Measurements from ENCODE around the gene ZCCHC17. TPM values are rescaled to one million over a fixed set of nuclear protein-coding genes. Genes with fewer than 3 reads are reported as not detected.

ZCCHC17 gene
- total and polyA plus RNA-seq, 2 experiments from 2014 or later: 25.9 to 44.3 TPM

DNA sequence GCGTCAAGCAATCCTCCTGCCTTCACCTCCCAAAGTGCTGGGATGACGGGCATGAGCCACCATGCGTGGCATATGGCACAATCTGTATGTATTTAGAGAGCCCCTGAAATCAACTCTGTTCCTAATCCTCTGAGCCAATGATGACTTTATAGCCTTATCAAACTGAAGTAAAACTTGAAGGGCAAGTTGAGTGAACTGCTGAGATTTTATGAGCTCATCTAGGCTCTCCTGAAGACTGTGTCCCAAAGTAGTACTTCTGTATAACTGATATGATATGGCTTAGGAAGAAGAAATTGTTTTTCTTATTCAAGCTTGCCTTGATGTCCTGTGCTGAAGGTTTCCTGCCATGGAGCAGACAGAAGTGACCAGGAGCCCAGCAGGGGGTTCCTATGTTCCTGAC lies 33.4 kb upstream of the ZCCHC17 start:
- H3K9me2 ChIP-seq (replicated peaks; ENCODE audit: insufficient read depth): no peaks in the 10 kb centered on the region
- H3K4me2 ChIP-seq: no peak overlapping the region
- H3K27me3 ChIP-seq: no peaks in the 10 kb centered on the region
- H2AFZ ChIP-seq: no peak overlapping the region
- H4K20me1 ChIP-seq (ENCODE audit: insufficient read depth, poor library complexity, severe bottlenecking): no peaks in the 10 kb centered on the region
- no peak for DNase-seq (ENCODE audit: low spot score)
- no peak overlapping the region for H3K4me3 ChIP-seq
- TF ChIP-seq EZH2 (IDR thresholded peaks at IDR 0.05; ENCODE audit: borderline replicate concordance): no peak
- TF ChIP-seq CTCF (IDR thresholded peaks at IDR 0.05; ENCODE audit: poor library complexity): no peak
- TF ChIP-seq EZH2phosphoT487 (IDR thresholded peaks at IDR 0.05; ENCODE audit: low read depth, severe bottlenecking, unreplicated experiment): no peak
- H3K36me3 ChIP-seq (replicated peaks; ENCODE audit: insufficient read depth, low read depth): no peaks in the 10 kb centered on the region
- no peaks in the 10 kb centered on the region for H3K4me1 ChIP-seq (ENCODE audit: insufficient read depth)
- 98% methylated on average over 3 of the region's 3 CpGs for WGBS (ENCODE audit: low lambda C conversion rate, missing lambda C conversion rate)
- H3K27ac ChIP-seq: no peak overlapping the region
- no peaks in the 10 kb centered on the region for H3K79me2 ChIP-seq
- H3K9me3 ChIP-seq (ENCODE audit: low read depth): no peaks in the 10 kb centered on the region

DNA sequence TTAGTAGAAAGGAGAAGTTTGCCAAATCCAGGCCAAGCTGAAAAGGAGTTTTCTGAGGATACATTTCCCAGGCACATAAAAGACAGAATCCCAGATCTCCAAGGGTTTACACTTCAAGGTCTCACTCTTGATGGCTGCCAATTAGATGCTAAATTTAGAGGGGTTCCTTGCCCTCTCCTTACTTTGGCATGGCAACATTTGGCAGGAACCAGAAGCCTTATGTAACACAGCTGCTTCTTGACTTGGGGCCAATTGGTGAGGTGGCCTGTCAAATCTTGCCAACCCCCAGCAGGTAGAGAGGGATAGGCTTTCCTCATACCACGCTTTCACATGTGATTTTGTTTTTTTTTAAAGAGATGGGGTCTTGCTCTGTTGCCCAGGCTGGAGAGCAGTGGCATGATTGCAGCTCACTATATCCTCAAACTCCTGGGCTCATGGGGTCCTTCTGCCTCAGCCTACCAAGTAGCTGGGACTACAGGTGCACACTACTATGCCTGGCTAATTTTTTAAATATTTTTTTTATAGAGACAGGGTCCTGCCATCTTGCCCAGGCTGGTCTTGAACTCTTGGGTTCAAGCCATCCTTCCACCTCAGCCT lies 31.9 kb upstream of the ZCCHC17 start:
- H2AFZ ChIP-seq: no peak overlapping the region
- DNase-seq (ENCODE audit: low spot score): no peak
- WGBS (ENCODE audit: low lambda C conversion rate, missing lambda C conversion rate): 100% methylated on average over 1 of the region's 1 CpG
- TF ChIP-seq EZH2 (IDR thresholded peaks at IDR 0.05; ENCODE audit: borderline replicate concordance): no peak
- no peak for TF ChIP-seq CTCF (IDR thresholded peaks at IDR 0.05; ENCODE audit: poor library complexity)
- TF ChIP-seq EZH2phosphoT487 (IDR thresholded peaks at IDR 0.05; ENCODE audit: low read depth, severe bottlenecking, unreplicated experiment): no peak
- H3K4me2 ChIP-seq: no peak overlapping the region
- no peak overlapping the region for H3K4me3 ChIP-seq
- no peaks in the 10 kb centered on the region for H3K36me3 ChIP-seq (replicated peaks; ENCODE audit: insufficient read depth, low read depth)
- no peaks in the 10 kb centered on the region for H3K79me2 ChIP-seq
- H3K27ac ChIP-seq: no peak overlapping the region
- H3K9me3 ChIP-seq (ENCODE audit: low read depth): no peaks in the 10 kb centered on the region
- H3K4me1 ChIP-seq (ENCODE audit: insufficient read depth): no peaks in the 10 kb centered on the region
- H3K27me3 ChIP-seq: no peaks in the 10 kb centered on the region
- H3K9me2 ChIP-seq (replicated peaks; ENCODE audit: insufficient read depth): no peaks in the 10 kb centered on the region
- no peaks in the 10 kb centered on the region for H4K20me1 ChIP-seq (ENCODE audit: insufficient read depth, poor library complexity, severe bottlenecking)

- Histone ChIP-seq H4K20me1 (ENCODE audit: insufficient read depth, poor library complexity, severe bottlenecking) (no peaks in the 10 kb centered on the region), H3K79me2 (no peaks in the 10 kb centered on the region), H3K36me3 (replicated peaks; ENCODE audit: insufficient read depth, low read depth) (no peaks in the 10 kb centered on the region), H3K27ac (no peak overlapping the region), H3K9me3 (ENCODE audit: low read depth) (no peaks in the 10 kb centered on the region), H3K4me1 (ENCODE audit: insufficient read depth) (no peaks in the 10 kb centered on the region), H3K4me3 (no peak overlapping the region), H2AFZ (no peak overlapping the region), H3K4me2 (no peak overlapping the region), H3K9me2 (replicated peaks; ENCODE audit: insufficient read depth) (no peaks in the 10 kb centered on the region), H3K27me3 (no peaks in the 10 kb centered on the region)
- TF ChIP-seq EZH2phosphoT487 (IDR thresholded peaks at IDR 0.05; ENCODE audit: low read depth, severe bottlenecking, unreplicated experiment) (no peak), CTCF (IDR thresholded peaks at IDR 0.05; ENCODE audit: poor library complexity) (no peak), EZH2 (IDR thresholded peaks at IDR 0.05; ENCODE audit: borderline replicate concordance) (no peak)
- 92% methylated on average over 2 of the region's 2 CpGs for WGBS (ENCODE audit: low lambda C conversion rate, missing lambda C conversion rate)
- no peak for DNase-seq (ENCODE audit: low spot score)
Observed at GRCh38 chr1:31266547-31266946, 30.3 kb upstream of the ZCCHC17 start.
